Mesenchymal stem cell (in vitro differentiated cells and primary cell): ENCODE measurements around the gene ASB10.
A peak's percentile ranks its signal among the peaks of the same experiment; 100 is the strongest.

ENCODE experiments used
- DNase-seq: peaks from one replicate; pipeline ENCODE4 v3.0.0-alpha.2; 2013
- H2AFZ ChIP-seq: one replicate; pipeline ENCODE4 v1.6.1; 2013; ENCODE audit warnings: low read depth, mild to moderate bottlenecking, control low read depth, inconsistent platforms, low read length, moderate library complexity
- H2AK5ac ChIP-seq: 2 replicates; pipeline ENCODE4 v1.6.1; 2013; ENCODE audit warnings: low read length, moderate library complexity, mild to moderate bottlenecking, inconsistent platforms; ENCODE audit not compliant: severe bottlenecking
- H2BK120ac ChIP-seq: one replicate; pipeline ENCODE4 v1.6.1; 2013; ENCODE audit warnings: low read depth, mild to moderate bottlenecking, inconsistent platforms, low read length, moderate library complexity
- H2BK12ac ChIP-seq, 2 experiments: one replicate each; pipeline ENCODE4 v1.6.1; 2013; ENCODE audit warnings: inconsistent platforms in 2 of 2, low read length in 2 of 2, mild to moderate bottlenecking in 2 of 2, moderate library complexity in 2 of 2, control low read depth in 1 of 2
- H2BK15ac ChIP-seq: one replicate; pipeline ENCODE4 v1.6.1; 2013; ENCODE audit warnings: mild to moderate bottlenecking, low read depth, inconsistent platforms; ENCODE audit not compliant: poor library complexity, severe bottlenecking
- H2BK5ac ChIP-seq: 2 replicates; pipeline ENCODE4 v1.6.1; 2013; ENCODE audit warnings: low read depth, mild to moderate bottlenecking, low read length, control low read depth, inconsistent platforms; ENCODE audit not compliant: poor library complexity, severe bottlenecking
- H3K14ac ChIP-seq, 2 experiments: one replicate each; pipeline ENCODE4 v1.6.1; 2013; ENCODE audit warnings: inconsistent platforms in 2 of 2, low read length in 2 of 2, control low read depth in 1 of 2, mild to moderate bottlenecking in 1 of 2, moderate library complexity in 1 of 2
- H3K18ac ChIP-seq, 2 experiments: one replicate each; pipeline ENCODE4 v1.6.1; 2013; ENCODE audit warnings: inconsistent platforms in 2 of 2, low read length in 2 of 2, control low read depth in 1 of 2, low read depth in 1 of 2, mild to moderate bottlenecking in 1 of 2
- H3K23ac ChIP-seq, 2 experiments: one replicate each; pipeline ENCODE4 v1.6.1; 2013; ENCODE audit warnings: inconsistent platforms in 2 of 2, low read length in 2 of 2, mild to moderate bottlenecking in 2 of 2, moderate library complexity in 2 of 2, control low read depth in 1 of 2
- H3K27ac ChIP-seq: 2 replicates; pipeline ENCODE4 v1.5.1; 2013; ENCODE audit warnings: mild to moderate bottlenecking, moderate library complexity, low read length, control low read depth, inconsistent platforms; ENCODE audit not compliant: poor library complexity, severe bottlenecking
- H3K27me3 ChIP-seq, 2 experiments: 2 replicates each; pipeline versions ENCODE4 v1.6.1 to v1.7.0; 2013; ENCODE audit warnings: low read length in 2 of 2, mild to moderate bottlenecking in 2 of 2, moderate library complexity in 2 of 2, control low read depth in 1 of 2, inconsistent platforms in 1 of 2; ENCODE audit not compliant: control insufficient read depth in 1 of 2, insufficient read depth in 1 of 2
- H3K36me3 ChIP-seq, 2 experiments: 2 replicates each; pipeline versions ENCODE4 v1.6.1 to v1.7.0; 2013; ENCODE audit warnings: low read length in 2 of 2, control low read depth in 1 of 2, inconsistent platforms in 1 of 2, low read depth in 1 of 2, mild to moderate bottlenecking in 1 of 2; ENCODE audit not compliant: insufficient read depth in 2 of 2, control insufficient read depth in 1 of 2
- H3K4ac ChIP-seq, 2 experiments: one replicate each; pipeline ENCODE4 v1.6.1; 2013; ENCODE audit warnings: inconsistent platforms in 2 of 2, low read length in 2 of 2, mild to moderate bottlenecking in 2 of 2, moderate library complexity in 2 of 2, control low read depth in 1 of 2, low read depth in 1 of 2
- H3K4me1 ChIP-seq: 2 replicates; pipeline ENCODE4 v1.6.1; 2013; ENCODE audit warnings: low read depth, low read length, control low read depth; ENCODE audit not compliant: control insufficient read depth, insufficient read depth
- H3K4me2 ChIP-seq: 2 replicates; pipeline ENCODE4 v1.6.1; 2013; ENCODE audit warnings: low read length, mild to moderate bottlenecking, inconsistent platforms; ENCODE audit not compliant: poor library complexity, severe bottlenecking
- H3K4me3 ChIP-seq, 2 experiments: 2 replicates each; pipeline versions ENCODE4 v1.5.1 to v1.7.0; 2013; ENCODE audit warnings: low read length in 2 of 2, mild to moderate bottlenecking in 2 of 2, control low read depth in 1 of 2, low read depth in 1 of 2; ENCODE audit not compliant: insufficient read depth in 1 of 2
- H3K79me1 ChIP-seq: replicated peaks from 2 replicates; pipeline ENCODE4 v1.6.1; 2013; ENCODE audit warnings: mild to moderate bottlenecking, control low read depth, low read length, inconsistent platforms; ENCODE audit not compliant: poor library complexity, severe bottlenecking
- H3K9ac ChIP-seq: 2 replicates; pipeline ENCODE4 v1.7.0; 2013; ENCODE audit warnings: mild to moderate bottlenecking, low read length, moderate library complexity
- H3K9me3 ChIP-seq: 2 replicates; pipeline ENCODE4 v1.7.0; 2013; ENCODE audit warnings: mild to moderate bottlenecking, low read length; ENCODE audit not compliant: control insufficient read depth
- H4K8ac ChIP-seq: one replicate; pipeline ENCODE4 v1.6.1; 2013; ENCODE audit warnings: inconsistent platforms, mild to moderate bottlenecking, low read length, moderate library complexity
- H4K91ac ChIP-seq: one replicate; pipeline ENCODE4 v1.6.1; 2013; ENCODE audit warnings: mild to moderate bottlenecking, low read length, inconsistent platforms
- WGBS: methylation state at CpG from one replicate; pipeline ENCODE4 v1.1.7; 2013; ENCODE audit warnings: mixed read lengths; 5-methylcytosine and 5-hydroxymethylcytosine counted together

ASB10 gene

DNA sequence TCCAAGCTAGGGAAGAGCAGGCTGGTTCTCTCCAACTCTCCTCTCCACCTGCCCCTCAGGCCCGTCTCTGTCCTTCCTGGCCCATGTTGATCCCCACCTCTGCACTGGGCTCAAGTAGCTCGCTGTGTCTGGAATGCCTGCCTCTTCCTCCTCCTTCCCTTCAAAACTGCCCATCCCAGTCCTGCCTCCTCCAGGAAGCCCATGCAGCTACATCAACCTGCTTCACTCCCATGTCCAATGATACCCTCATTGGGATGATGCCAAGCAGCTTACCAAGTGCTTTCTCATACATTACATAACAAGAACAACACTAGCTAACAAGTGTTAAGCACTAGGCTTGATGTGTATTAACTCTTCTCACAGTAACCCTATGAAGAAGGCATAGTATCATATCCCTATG, 8.2 kb downstream of the ASB10 start:
- H3K4me1 ChIP-seq = no peaks in the 10 kb centered on the region
- 80% methylated on average over 2 of the region's 2 CpGs for WGBS

DNA sequence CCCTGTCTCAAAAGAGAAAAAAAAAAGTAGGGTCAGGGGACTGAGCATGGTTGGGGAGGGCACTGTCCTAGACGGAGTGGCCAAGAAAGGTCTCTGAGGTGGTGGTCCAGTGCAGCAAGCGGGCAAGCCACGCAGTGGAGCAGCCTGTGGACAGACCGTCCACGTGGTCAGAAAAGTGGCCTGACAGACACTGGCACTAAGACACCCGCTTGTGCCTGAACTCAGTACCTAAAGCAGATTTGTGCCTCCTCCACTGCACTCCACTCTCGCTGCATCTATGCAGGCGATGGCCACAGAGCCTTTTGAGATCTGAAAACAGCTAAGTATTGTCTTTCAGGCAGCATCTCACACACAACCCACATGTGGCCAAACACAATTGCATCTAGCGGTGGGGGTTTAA, 8.8 kb downstream of the ASB10 start:
- Histone ChIP-seq H3K4me1 (no peaks in the 10 kb centered on the region), H3K4ac (peak overlapping the region in 1 of 2 experiments; percentile 62), H2BK15ac (no peak overlapping the region), H4K8ac (no peak overlapping the region), H3K36me3 (no peaks in the 10 kb centered on the region), H3K27me3 (peaks cover 79 to 83% of the 10 kb centered on the region in 2 experiments), H3K27ac (no peak overlapping the region), H3K18ac (no peak overlapping the region), H2BK120ac (no peak overlapping the region), H3K4me2 (no peak overlapping the region), H2AFZ (no peak overlapping the region), H4K91ac (no peak overlapping the region), H3K23ac (no peak overlapping the region), H3K9me3 (no peaks in the 10 kb centered on the region), H2AK5ac (no peak overlapping the region), H3K14ac (no peak overlapping the region), H3K9ac (no peak overlapping the region), H2BK5ac (no peak overlapping the region), H2BK12ac (no peak overlapping the region), H3K4me3 (no peak overlapping the region), H3K79me1 (no peaks in the 10 kb centered on the region)
- WGBS = 94% methylated on average over 9 of the region's 9 CpGs
- no peak for DNase-seq

More for the DNA sequence above, 8.2 kb downstream of the ASB10 start:
- no peak overlapping the region for H4K91ac ChIP-seq
- DNase-seq = no peak
- no peak overlapping the region for H4K8ac ChIP-seq
- no peak overlapping the region for H2BK5ac ChIP-seq
- H2BK12ac ChIP-seq = no peak overlapping the region
- no peak overlapping the region for H2AFZ ChIP-seq
- H3K27ac ChIP-seq = no peak overlapping the region
- H3K18ac ChIP-seq = no peak overlapping the region
- H2BK120ac ChIP-seq = no peak overlapping the region
- no peak overlapping the region for H2BK15ac ChIP-seq
- H3K23ac ChIP-seq = no peak overlapping the region
- no peak overlapping the region for H3K4ac ChIP-seq
- H3K4me3 ChIP-seq = no peak overlapping the region
- no peak overlapping the region for H3K4me2 ChIP-seq
- no peaks in the 10 kb centered on the region for H3K9me3 ChIP-seq
- no peak overlapping the region for H3K14ac ChIP-seq
- H3K79me1 ChIP-seq = no peaks in the 10 kb centered on the region
- no peak overlapping the region for H2AK5ac ChIP-seq
- no peak overlapping the region for H3K9ac ChIP-seq
- no peaks in the 10 kb centered on the region for H3K36me3 ChIP-seq
- peaks cover 74 to 79% of the 10 kb centered on the region in 2 experiments for H3K27me3 ChIP-seq

- no peak overlapping the region for H3K27ac ChIP-seq
- WGBS = 89% methylated on average over 1 of the region's 1 CpG
Measured at GRCh38 chr7:151177310-151177709, 9.7 kb downstream of the ASB10 start.

DNA sequence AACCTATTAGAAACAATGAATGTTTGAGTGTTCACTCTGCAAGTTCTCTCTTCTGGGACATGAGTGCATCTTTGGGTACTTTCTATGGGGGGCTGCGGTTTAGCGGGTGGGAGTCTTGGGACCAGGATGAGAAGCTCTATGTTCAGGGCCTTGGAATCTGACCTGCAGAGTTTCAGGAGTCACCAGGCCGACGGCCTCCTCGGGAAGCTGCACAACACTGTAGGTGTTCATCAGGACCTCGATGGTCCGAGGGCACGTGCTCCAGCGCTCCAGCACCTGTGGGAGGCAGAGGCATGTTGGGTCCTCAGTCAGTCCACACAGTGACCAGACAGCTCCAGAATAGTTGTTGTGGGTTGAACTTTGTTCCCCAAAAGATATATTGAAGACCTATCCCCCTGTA, 10.6 kb downstream of the ASB10 start:
- Histone ChIP-seq H3K27ac (no peak overlapping the region), H3K4me2 (no peak overlapping the region), H3K27me3 (peaks cover 78 to 84% of the 10 kb centered on the region in 2 experiments), H3K14ac (no peak overlapping the region), H3K4me3 (no peak overlapping the region), H3K9ac (no peak overlapping the region), H3K79me1 (no peaks in the 10 kb centered on the region), H3K18ac (no peak overlapping the region), H2BK15ac (no peak overlapping the region), H4K8ac (no peak overlapping the region), H2BK120ac (no peak overlapping the region), H3K36me3 (no peaks in the 10 kb centered on the region), H3K9me3 (no peaks in the 10 kb centered on the region), H3K4me1 (no peaks in the 10 kb centered on the region), H4K91ac (no peak overlapping the region), H2AK5ac (no peak overlapping the region), H3K23ac (no peak overlapping the region), H3K4ac (no peak overlapping the region), H2BK5ac (no peak overlapping the region), H2AFZ (no peak overlapping the region), H2BK12ac (no peak overlapping the region)
- DNase-seq = no peak
- WGBS = 85% methylated on average over 9 of the region's 9 CpGs

More at GRCh38 chr7:151177310-151177709, 9.7 kb downstream of the ASB10 start:
- Histone ChIP-seq H3K9me3 (no peaks in the 10 kb centered on the region), H3K14ac (no peak overlapping the region), H3K4ac (no peak overlapping the region), H3K23ac (no peak overlapping the region), H2BK12ac (no peak overlapping the region), H2BK120ac (no peak overlapping the region), H4K91ac (no peak overlapping the region), H2BK5ac (no peak overlapping the region), H4K8ac (no peak overlapping the region), H3K4me2 (no peak overlapping the region), H2AFZ (no peak overlapping the region), H3K9ac (no peak overlapping the region), H3K36me3 (no peaks in the 10 kb centered on the region), H2AK5ac (no peak overlapping the region), H3K4me3 (no peak overlapping the region), H2BK15ac (no peak overlapping the region), H3K27me3 (peaks cover 74 to 81% of the 10 kb centered on the region in 2 experiments), H3K4me1 (no peaks in the 10 kb centered on the region), H3K79me1 (no peaks in the 10 kb centered on the region), H3K18ac (no peak overlapping the region)
- no peak for DNase-seq
